SH-SY5Y (cell line): ENCODE data around the gene CDKN2C.

Source experiments
- GATA2 ChIP-seq: IDR thresholded peaks from 2 replicates; pipeline ENCODE4 v1.6.1; 2011; ENCODE audit warnings: mild to moderate bottlenecking, low read depth, low read length
- GATA3 ChIP-seq: IDR thresholded peaks from 2 replicates; pipeline ENCODE4 v1.6.1; 2011; ENCODE audit warnings: low read depth, mild to moderate bottlenecking, low read length, moderate library complexity

The CDKN2C gene

GRCh38 chr1:50983219-50983802 lies 13.3 kb downstream of the CDKN2C start:
- TF ChIP-seq GATA2, result no peak
- no peak for TF ChIP-seq GATA3

DNA sequence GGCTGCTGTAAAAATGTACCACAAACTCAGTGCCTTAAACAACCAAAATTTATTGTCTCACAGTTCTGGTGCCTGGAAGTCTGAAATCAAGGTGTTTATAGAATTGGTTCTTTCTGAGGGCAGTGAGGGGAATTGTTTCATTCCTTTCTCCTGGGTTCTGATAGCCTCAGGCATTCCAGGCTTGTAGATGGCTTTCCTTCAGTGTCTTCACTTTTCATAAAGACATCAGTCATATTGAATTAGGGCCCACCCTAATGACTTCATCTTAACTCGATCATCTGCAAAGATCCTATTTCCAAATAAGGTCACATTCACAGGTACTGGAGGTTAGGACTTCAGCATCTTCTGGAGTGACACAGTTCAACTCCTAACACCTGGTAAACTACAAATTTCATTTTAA lies 15.0 kb downstream of the CDKN2C start:
- no peak for TF ChIP-seq GATA3
- TF ChIP-seq GATA2, result no peak

DNA sequence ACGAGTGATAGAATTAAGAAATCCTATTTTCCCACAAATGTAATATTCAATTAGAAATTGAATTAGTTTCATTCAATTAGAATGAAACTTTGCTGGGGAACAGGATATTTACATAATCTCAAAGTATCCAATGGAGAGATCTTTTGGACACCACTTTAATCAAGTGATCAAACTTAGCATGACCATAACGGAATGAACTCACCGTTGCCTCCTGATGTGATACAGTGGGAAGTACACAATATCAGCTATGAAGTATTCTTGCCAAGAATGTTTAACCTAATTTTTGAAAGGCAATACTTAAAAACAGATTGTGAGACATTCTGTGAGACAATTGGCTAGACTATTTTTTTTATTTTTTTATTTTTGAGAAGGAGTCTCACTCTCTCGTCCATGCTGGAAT lies 16.6 kb downstream of the CDKN2C start:
- no peak for TF ChIP-seq GATA3
- TF ChIP-seq GATA2, result no peak

DNA sequence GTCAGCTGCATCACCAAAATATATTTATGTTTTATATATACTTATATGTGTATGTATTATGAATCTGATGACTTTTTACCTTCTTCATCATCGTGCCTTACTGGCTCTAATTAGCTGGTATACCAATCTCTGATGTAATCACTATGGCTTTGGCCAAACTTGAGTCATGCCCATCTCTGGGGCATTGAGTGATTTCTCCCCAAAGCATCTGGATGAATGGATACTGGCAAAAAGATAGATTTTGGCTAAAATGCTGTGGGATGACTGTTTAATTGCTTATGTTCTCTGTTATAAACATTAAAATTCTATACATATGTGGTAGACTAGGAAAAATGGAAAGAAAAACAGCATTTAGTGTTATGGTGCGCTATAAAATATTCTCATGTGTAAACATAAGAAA lies 19.6 kb downstream of the CDKN2C start:
- TF ChIP-seq GATA2 (no peak), GATA3 (no peak)

- TF ChIP-seq GATA2 (no peak), GATA3 (no peak)
Observed at GRCh38 chr1:50992532-50993318, 22.7 kb downstream of the CDKN2C start.

DNA sequence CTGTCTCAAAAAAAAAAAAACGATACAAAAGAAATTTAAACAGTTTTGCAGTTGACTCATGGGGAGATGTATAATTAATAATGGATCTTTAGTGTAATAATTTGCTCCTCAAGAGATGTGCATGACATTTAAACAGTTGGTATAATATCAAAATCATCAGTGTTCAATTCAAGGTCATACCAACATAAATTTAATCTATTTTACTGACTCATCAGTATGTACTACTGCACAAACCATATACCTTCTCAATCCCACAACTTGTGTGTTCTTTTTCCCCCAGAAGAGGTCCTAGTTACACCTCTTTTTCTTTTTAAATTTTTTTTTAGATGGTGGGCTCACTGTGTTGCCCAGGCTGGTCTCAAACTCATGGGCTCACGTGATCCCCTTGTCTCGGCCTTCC lies 23.6 kb downstream of the CDKN2C start:
- TF ChIP-seq GATA2 (no peak), GATA3 (no peak)

DNA sequence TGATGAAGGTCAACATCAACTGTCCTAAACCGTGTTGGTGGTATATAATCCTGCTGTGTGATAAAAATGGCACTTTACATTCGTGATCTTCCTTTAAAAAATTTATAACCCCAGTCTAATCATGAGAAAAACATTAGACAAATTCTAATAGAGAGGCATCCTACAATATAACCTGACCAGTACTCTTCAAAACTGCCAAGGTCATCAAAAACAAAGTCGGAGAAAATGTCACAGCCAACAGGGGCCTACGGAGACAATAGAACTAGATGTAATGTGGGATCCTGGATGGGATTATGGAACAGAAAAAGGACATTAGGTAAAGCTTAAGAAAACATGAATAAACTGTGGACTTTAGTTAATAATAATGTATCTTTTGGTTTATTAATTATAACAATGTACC lies 25.0 kb downstream of the CDKN2C start:
- no peak for TF ChIP-seq GATA3
- TF ChIP-seq GATA2, result no peak

GRCh38 chr1:50995651-50996050 lies 25.6 kb downstream of the CDKN2C start:
- no peak for TF ChIP-seq GATA2
- no peak for TF ChIP-seq GATA3

- no peak for TF ChIP-seq GATA3
- TF ChIP-seq GATA2, result no peak
Observed at GRCh38 chr1:50996083-50996482, 26.0 kb downstream of the CDKN2C start.

GRCh38 chr1:51000160-51000559 lies 30.1 kb downstream of the CDKN2C start:
- TF ChIP-seq GATA2 (no peak), GATA3 (no peak)

DNA sequence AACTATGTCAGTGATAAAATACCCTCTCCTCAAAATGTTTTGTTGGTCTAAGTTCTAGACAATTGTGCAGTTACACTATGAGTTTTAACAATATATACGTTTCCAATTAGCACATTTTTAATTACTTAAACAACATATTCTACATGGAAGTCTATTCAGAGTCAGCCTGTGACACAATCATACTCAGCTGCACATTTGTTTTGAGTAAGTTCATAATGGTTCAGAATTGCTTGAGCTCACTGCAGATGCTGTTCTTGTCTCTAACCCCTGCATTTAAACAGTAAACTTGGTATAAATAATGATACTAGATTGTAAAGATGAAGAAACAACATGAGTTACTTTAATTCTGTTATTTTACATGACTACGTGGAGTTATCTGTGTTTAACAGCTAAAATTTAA lies 30.6 kb downstream of the CDKN2C start:
- TF ChIP-seq GATA3, result no peak
- no peak for TF ChIP-seq GATA2

GRCh38 chr1:51002516-51002915 lies 32.5 kb downstream of the CDKN2C start:
- TF ChIP-seq GATA3, result no peak
- TF ChIP-seq GATA2, result no peak

DNA sequence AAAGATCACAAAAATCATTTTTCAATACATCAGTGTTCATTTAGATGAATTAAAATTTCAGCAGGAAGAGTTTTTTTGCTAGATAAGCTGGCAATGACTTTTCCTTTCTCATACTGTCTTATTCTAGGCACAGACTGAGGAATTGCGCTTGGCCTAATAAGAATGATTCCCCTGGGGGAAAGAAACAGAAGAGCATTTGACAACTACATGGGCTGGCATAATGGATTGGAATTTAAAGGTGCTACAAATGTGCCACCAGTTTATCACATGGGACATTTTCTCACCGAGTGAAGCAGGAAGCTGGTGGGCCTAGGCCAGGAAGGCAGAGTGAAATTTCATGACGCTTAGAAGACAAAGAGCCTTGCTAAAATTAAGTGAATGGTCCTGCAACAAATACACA lies 39.3 kb downstream of the CDKN2C start:
- TF ChIP-seq GATA2 (no peak), GATA3 (no peak)

DNA sequence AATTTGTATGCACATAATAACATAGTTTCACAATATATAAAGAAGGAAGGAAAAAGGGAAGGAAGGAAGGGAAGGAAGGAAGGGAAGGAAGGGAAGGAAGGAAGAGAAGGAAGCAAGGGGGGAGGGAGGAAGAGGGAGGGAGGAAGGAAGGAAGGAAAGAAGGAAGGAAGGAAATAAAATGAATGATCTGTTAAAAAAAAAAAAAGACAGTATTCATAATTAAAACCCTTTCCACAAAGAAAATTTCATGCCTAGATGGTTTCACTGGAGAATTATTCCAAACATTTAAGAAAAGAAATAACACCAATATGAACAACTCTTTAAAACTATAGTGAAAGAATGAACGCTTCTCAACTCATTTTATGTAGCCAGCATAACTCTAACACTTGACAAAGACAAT lies 44.8 kb downstream of the CDKN2C start:
- TF ChIP-seq GATA3 (no peak), GATA2 (no peak)

- no peak for TF ChIP-seq GATA3
- no peak for TF ChIP-seq GATA2
Observed at GRCh38 chr1:51019811-51020210, 49.8 kb downstream of the CDKN2C start.
